Ishikawa (cell line): Measurements from ENCODE around the gene SLC17A5.

ENCODE experiments used
- CEBPB ChIP-seq: IDR thresholded peaks from 2 replicates; pipeline ENCODE4 v1.6.1; 2012
- CREB1 ChIP-seq: IDR thresholded peaks from 2 replicates; pipeline ENCODE4 v1.6.1; 2012; ENCODE audit warnings: low read depth
- EGR1 ChIP-seq: IDR thresholded peaks from 2 replicates; pipeline ENCODE4 v1.6.1; 2012
- EP300 ChIP-seq: IDR thresholded peaks from 2 replicates; pipeline ENCODE4 v1.6.1; 2012; ENCODE audit warnings: borderline replicate concordance
- FOXM1 ChIP-seq: IDR thresholded peaks from 2 replicates; pipeline ENCODE4 v1.6.1; 2012; ENCODE audit warnings: low read depth, borderline replicate concordance
- MAX ChIP-seq: IDR thresholded peaks from 2 replicates; pipeline ENCODE4 v1.6.1; 2012
- NFIC ChIP-seq: IDR thresholded peaks from 2 replicates; pipeline ENCODE4 v1.6.1; 2012
- RAD21 ChIP-seq: IDR thresholded peaks from 2 replicates; pipeline ENCODE4 v1.6.1; 2012; ENCODE audit warnings: low read depth
- TAF1 ChIP-seq: IDR thresholded peaks from 2 replicates; pipeline ENCODE4 v1.6.1; 2012; ENCODE audit warnings: low read depth, mild to moderate bottlenecking
- TCF12 ChIP-seq: IDR thresholded peaks from 2 replicates; pipeline ENCODE4 v1.6.1; 2012; ENCODE audit warnings: low read depth
- TEAD4 ChIP-seq: IDR thresholded peaks from 2 replicates; pipeline ENCODE4 v1.6.1; 2012
- USF1 ChIP-seq: IDR thresholded peaks from 2 replicates; pipeline ENCODE4 v1.6.1; 2012
- YY1 ChIP-seq: IDR thresholded peaks from 2 replicates; pipeline ENCODE4 v1.6.1; 2012; ENCODE audit warnings: low read depth
- ZBTB7A ChIP-seq: IDR thresholded peaks from 2 replicates; pipeline ENCODE4 v1.6.1; 2012; ENCODE audit warnings: low read depth
- TF ChIP-seq, protein P1 (sequence below): IDR thresholded peaks from 2 replicates; pipeline ENCODE4 v1.6.1; 2012; ENCODE audit warnings: low read depth, mild to moderate bottlenecking

Gene SLC17A5

DNA sequence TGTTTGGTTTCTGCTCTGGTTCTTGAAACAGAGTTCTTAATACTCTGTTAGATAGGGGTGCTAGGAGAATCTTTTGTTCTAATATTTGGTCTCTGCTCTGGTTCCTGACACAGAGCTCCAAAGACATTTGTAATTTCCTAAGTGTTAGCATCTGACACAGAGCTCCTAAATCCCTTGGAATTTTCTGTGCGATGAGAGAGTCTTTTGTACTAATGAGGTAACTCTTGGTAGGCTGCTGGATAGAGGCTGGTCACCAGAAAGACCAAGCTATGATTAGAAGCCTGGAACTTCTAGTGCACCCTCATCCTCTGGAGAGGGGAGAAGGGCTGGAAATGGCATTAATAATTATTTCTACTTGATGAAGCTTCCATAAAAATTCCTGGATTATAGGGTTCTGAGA is 34.6 kb upstream of the SLC17A5 start:
- TF ChIP-seq TAF1 (no peak), ZBTB7A (no peak), RAD21 (no peak), NFIC (no peak), MAX (no peak), TCF12 (no peak), USF1 (no peak), TEAD4 (no peak), FOXM1 (no peak), EGR1 (no peak), EP300 (no peak)

DNA sequence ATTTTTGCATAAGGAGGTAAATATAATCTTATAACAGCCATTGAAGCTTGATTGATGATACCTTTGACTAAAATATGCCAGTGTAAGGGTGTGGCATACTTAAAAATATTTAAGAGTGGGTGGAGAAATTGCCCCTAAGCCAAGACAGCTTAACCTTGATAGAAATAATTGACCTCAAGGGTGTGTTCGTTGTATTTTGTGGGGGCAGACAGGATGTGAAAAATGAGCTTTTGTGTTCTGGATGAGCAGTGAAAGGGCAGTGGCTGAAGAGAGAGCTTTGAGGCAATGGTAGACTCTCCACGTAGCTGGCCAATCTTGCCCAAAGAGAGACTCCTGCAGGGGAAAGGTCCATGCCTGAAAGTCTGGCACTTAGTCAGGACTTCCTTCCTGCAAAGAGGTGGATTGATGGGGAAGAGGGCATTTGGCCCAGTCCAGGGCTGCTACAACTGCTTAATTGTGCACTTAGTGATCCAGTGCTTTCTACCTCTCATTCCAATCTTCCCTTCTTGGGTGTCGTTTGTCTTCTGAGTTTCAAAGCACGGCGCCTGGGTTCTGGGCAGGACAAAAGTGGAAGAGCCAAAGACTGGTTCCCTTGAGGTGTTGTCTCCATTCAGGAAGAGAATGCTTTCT is 26.6 kb upstream of the SLC17A5 start:
- TF ChIP-seq EGR1 (peak; percentile 39; the same call in 1 of the 2 replicates), NFIC (0 out of 2 replicates have a peak, but pooled peaks have one; percentile 7), CREB1 (no peak)

DNA sequence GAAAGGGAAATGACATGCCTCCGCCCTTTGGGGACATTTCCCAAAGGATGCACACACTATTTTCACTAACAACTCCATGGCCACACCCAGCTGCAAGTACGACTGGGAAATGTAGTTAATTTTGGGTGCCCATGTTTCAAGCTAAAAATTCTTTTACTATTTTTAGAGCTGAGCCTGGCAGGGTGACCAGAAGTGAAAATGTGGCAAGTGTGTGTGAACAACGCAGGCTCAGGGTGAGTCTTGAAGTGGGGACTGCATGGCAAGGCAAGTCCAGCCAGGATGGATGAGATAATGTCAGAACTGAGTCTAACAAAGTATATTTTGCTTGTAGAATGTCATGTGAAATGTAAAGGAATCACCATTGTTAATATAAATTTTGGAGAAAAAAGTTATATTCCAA is 25.2 kb upstream of the SLC17A5 start:
- TF ChIP-seq YY1 (no peak), EGR1 (no peak), RAD21 (no peak), TEAD4 (no peak), CEBPB (no peak), EP300 (no peak), USF1 (no peak)

GRCh38 chr6:73675466-73676098 is 21.8 kb upstream of the SLC17A5 start:
- peak; percentile 90 for TF ChIP-seq RAD21
- TF ChIP-seq ZBTB7A: no peak

- no peak for TF ChIP-seq EP300
- TF ChIP-seq MAX: no peak
- 0 out of 2 replicates have a peak, but pooled peaks have one; percentile 10 for TF ChIP-seq CEBPB
- TF ChIP-seq, protein P1, sequence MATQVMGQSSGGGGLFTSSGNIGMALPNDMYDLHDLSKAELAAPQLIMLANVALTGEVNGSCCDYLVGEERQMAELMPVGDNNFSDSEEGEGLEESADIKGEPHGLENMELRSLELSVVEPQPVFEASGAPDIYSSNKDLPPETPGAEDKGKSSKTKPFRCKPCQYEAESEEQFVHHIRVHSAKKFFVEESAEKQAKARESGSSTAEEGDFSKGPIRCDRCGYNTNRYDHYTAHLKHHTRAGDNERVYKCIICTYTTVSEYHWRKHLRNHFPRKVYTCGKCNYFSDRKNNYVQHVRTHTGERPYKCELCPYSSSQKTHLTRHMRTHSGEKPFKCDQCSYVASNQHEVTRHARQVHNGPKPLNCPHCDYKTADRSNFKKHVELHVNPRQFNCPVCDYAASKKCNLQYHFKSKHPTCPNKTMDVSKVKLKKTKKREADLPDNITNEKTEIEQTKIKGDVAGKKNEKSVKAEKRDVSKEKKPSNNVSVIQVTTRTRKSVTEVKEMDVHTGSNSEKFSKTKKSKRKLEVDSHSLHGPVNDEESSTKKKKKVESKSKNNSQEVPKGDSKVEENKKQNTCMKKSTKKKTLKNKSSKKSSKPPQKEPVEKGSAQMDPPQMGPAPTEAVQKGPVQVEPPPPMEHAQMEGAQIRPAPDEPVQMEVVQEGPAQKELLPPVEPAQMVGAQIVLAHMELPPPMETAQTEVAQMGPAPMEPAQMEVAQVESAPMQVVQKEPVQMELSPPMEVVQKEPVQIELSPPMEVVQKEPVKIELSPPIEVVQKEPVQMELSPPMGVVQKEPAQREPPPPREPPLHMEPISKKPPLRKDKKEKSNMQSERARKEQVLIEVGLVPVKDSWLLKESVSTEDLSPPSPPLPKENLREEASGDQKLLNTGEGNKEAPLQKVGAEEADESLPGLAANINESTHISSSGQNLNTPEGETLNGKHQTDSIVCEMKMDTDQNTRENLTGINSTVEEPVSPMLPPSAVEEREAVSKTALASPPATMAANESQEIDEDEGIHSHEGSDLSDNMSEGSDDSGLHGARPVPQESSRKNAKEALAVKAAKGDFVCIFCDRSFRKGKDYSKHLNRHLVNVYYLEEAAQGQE: no peak
Measured at GRCh38 chr6:73671911-73672685, 18.3 kb upstream of the SLC17A5 start.

GRCh38 chr6:73669005-73669404 is 15.2 kb upstream of the SLC17A5 start:
- TF ChIP-seq NFIC (no peak), TAF1 (no peak), TEAD4 (no peak), TCF12 (no peak), EGR1 (no peak), YY1 (no peak), CEBPB (no peak)

- no peak for TF ChIP-seq TCF12
- no peak for TF ChIP-seq USF1
- no peak for TF ChIP-seq TAF1
- no peak for TF ChIP-seq CEBPB
- no peak for TF ChIP-seq NFIC
- TF ChIP-seq FOXM1: no peak
- no peak for TF ChIP-seq EGR1
- no peak for TF ChIP-seq ZBTB7A
- no peak for TF ChIP-seq MAX
- no peak for TF ChIP-seq EP300
- TF ChIP-seq, protein P1: no peak
- TF ChIP-seq YY1: no peak
- TF ChIP-seq RAD21: no peak
- no peak for TF ChIP-seq TEAD4
- no peak for TF ChIP-seq CREB1
Measured at GRCh38 chr6:73667798-73668197, 14.0 kb upstream of the SLC17A5 start.
